ENCODE results near the gene ASPHD2. TPM values are rescaled to one million over a fixed set of nuclear protein-coding genes. Genes with fewer than 3 reads are reported as not detected.

Gene ASPHD2
- total RNA-seq, 2 donors from 2014 or later, result 1.6 to 2.6 TPM

GRCh38 chr22:26464312-26464711 lies 35.3 kb downstream of the ASPHD2 start:
- Histone ChIP-seq H3K4me3 (no peak overlapping the region), H3K27ac (no peak overlapping the region), H3K4me1 (ENCODE audit: control insufficient read depth in 1 of 2, low read depth in 2 of 2) (no peaks in the 10 kb centered on the region), H3K27me3 (replicated peaks; ENCODE audit: insufficient read depth) (no peaks in the 10 kb centered on the region), H3K9me3 (no peaks in the 10 kb centered on the region), H3K36me3 (peaks cover 57% of the 10 kb centered on the region)
- TF ChIP-seq CTCF (IDR thresholded peaks at IDR 0.05), result no peak
- ATAC-seq (ENCODE audit: insufficient number of reproducible peaks, low FRiP score, low read depth), result no peak
- DNase-seq (ENCODE audit: low spot score), result no peak

- H3K36me3 ChIP-seq, result peaks cover 74% of the 10 kb centered on the region
- H3K27ac ChIP-seq, result no peak overlapping the region
- H3K4me3 ChIP-seq, result no peak overlapping the region
- H3K27me3 ChIP-seq (replicated peaks; ENCODE audit: insufficient read depth), result no peaks in the 10 kb centered on the region
- H3K9me3 ChIP-seq, result no peaks in the 10 kb centered on the region
- DNase-seq (ENCODE audit: low spot score) (no peak), ATAC-seq (ENCODE audit: insufficient number of reproducible peaks, low FRiP score, low read depth) (no peak)
- H3K4me1 ChIP-seq (ENCODE audit: control insufficient read depth in 1 of 2, low read depth in 2 of 2), result no peaks in the 10 kb centered on the region
- TF ChIP-seq CTCF (IDR thresholded peaks at IDR 0.05), result no peak
These were observed 37.1 kb downstream of the ASPHD2 start for GRCh38 chr22:26466196-26466595.

GRCh38 chr22:26470807-26471206 lies 41.7 kb downstream of the ASPHD2 start:
- H3K27me3 ChIP-seq (replicated peaks; ENCODE audit: insufficient read depth), result no peaks in the 10 kb centered on the region
- H3K4me1 ChIP-seq (ENCODE audit: control insufficient read depth in 1 of 2, low read depth in 2 of 2), result no peaks in the 10 kb centered on the region
- ATAC-seq (ENCODE audit: insufficient number of reproducible peaks, low FRiP score, low read depth) (no peak), DNase-seq (ENCODE audit: low spot score) (no peak)
- TF ChIP-seq CTCF (IDR thresholded peaks at IDR 0.05), result no peak
- H3K36me3 ChIP-seq, result peaks cover 63% of the 10 kb centered on the region
- H3K4me3 ChIP-seq, result no peak overlapping the region
- H3K9me3 ChIP-seq, result no peaks in the 10 kb centered on the region
- no peak overlapping the region for H3K27ac ChIP-seq

GRCh38 chr22:26471522-26471921 lies 42.5 kb downstream of the ASPHD2 start:
- no peak for TF ChIP-seq CTCF (IDR thresholded peaks at IDR 0.05)
- no peak overlapping the region for H3K27ac ChIP-seq
- ATAC-seq (ENCODE audit: insufficient number of reproducible peaks, low FRiP score, low read depth), result no peak
- no peaks in the 10 kb centered on the region for H3K27me3 ChIP-seq (replicated peaks; ENCODE audit: insufficient read depth)
- H3K4me3 ChIP-seq, result no peak overlapping the region
- peaks cover 56% of the 10 kb centered on the region for H3K36me3 ChIP-seq
- no peak for DNase-seq (ENCODE audit: low spot score)
- H3K4me1 ChIP-seq (ENCODE audit: control insufficient read depth in 1 of 2, low read depth in 2 of 2), result no peaks in the 10 kb centered on the region
- H3K9me3 ChIP-seq, result no peaks in the 10 kb centered on the region

- Histone ChIP-seq H3K36me3 (peaks cover 36% of the 10 kb centered on the region), H3K4me3 (no peak overlapping the region), H3K4me1 (ENCODE audit: control insufficient read depth in 1 of 2, low read depth in 2 of 2) (peaks cover 0 to 6% of the 10 kb centered on the region in 2 donors), H3K27ac (no peak overlapping the region), H3K9me3 (no peaks in the 10 kb centered on the region), H3K27me3 (replicated peaks; ENCODE audit: insufficient read depth) (no peaks in the 10 kb centered on the region)
- no peak for TF ChIP-seq CTCF (IDR thresholded peaks at IDR 0.05)
- ATAC-seq (ENCODE audit: insufficient number of reproducible peaks, low FRiP score, low read depth) (no peak), DNase-seq (ENCODE audit: low spot score) (no peak)
These were observed 45.6 kb downstream of the ASPHD2 start for GRCh38 chr22:26474682-26475081.
